DND-41 (cell line): ENCODE results near the gene GUCA1A.
"Not testable (repeated sequence)": the region's sequence is repeated elsewhere in the genome, so short reads cannot be mapped to it uniquely, and the experiment has no call there.

Source experiments
- ATAC-seq: fragments of 200-7000 bp; cut with Tn5 transposase; 3 replicates; pipeline ENCODE4 v1.9.1; 2021; ENCODE audit warnings: low read depth; ENCODE audit not compliant: insufficient read depth
- DNase-seq: peaks from one replicate; pipeline ENCODE4 v3.0.0-alpha.2; 2020
- H2AFZ ChIP-seq: 2 replicates; pipeline ENCODE4 v1.6.0; 2012; ENCODE audit warnings: low read depth, low read length
- H3K27ac ChIP-seq: 2 replicates; pipeline ENCODE4 v1.5.1; 2012; ENCODE audit warnings: low read length, inconsistent platforms
- H3K27me3 ChIP-seq: fragments of 200-600 bp; sonication (generic); 2 replicates; pipeline ENCODE4 v1.6.0; 2012; ENCODE audit warnings: low read length, mild to moderate bottlenecking, inconsistent platforms; ENCODE audit not compliant: insufficient read depth, poor library complexity
- H3K36me3 ChIP-seq: 2 replicates; pipeline ENCODE4 v1.5.1; 2012; ENCODE audit warnings: low read length, inconsistent platforms; ENCODE audit not compliant: insufficient read depth
- H3K4me1 ChIP-seq: 2 replicates; pipeline ENCODE4 v1.5.1; 2012; ENCODE audit warnings: mild to moderate bottlenecking, low read length; ENCODE audit not compliant: insufficient read depth
- H3K4me2 ChIP-seq: 2 replicates; pipeline ENCODE4 v1.6.0; 2012; ENCODE audit warnings: mild to moderate bottlenecking, moderate library complexity, low read length, inconsistent platforms; ENCODE audit not compliant: insufficient read depth
- H3K4me3 ChIP-seq, 2 experiments: fragments of 200-600 bp in 1 of 2; shearing (Covaris generic) in 1 of 2; 2 replicates each; pipeline ENCODE4 v1.5.1; 2012 to 2016; ENCODE audit warnings: inconsistent platforms in 2 of 2, low read length in 2 of 2, mild to moderate bottlenecking in 2 of 2, low read depth in 1 of 2, moderate library complexity in 1 of 2
- H3K79me2 ChIP-seq: 2 replicates; pipeline ENCODE4 v1.6.0; 2012; ENCODE audit warnings: low read length, inconsistent platforms; ENCODE audit not compliant: insufficient read depth
- H3K9ac ChIP-seq: 2 replicates; pipeline ENCODE4 v1.6.0; 2012; ENCODE audit warnings: low read depth, mild to moderate bottlenecking, inconsistent platforms, low read length, moderate library complexity
- H3K9me3 ChIP-seq: 2 replicates; pipeline ENCODE4 v1.5.1; 2012; ENCODE audit warnings: low read length, moderate library complexity, mild to moderate bottlenecking, inconsistent platforms; ENCODE audit not compliant: insufficient read depth, severe bottlenecking
- H4K20me1 ChIP-seq: 2 replicates; pipeline ENCODE4 v1.6.0; 2012; ENCODE audit warnings: low read length; ENCODE audit not compliant: insufficient read depth
- CTCF ChIP-seq: IDR thresholded peaks from 2 replicates; pipeline ENCODE4 v1.5.1; 2012; ENCODE audit warnings: borderline replicate concordance, low read length, moderate library complexity, mild to moderate bottlenecking; ENCODE audit not compliant: poor library complexity, severe bottlenecking; ENCODE audit errors: extremely low read depth
- EZH2 ChIP-seq: IDR thresholded peaks from 3 replicates; pipeline ENCODE4 v1.6.1; 2012; ENCODE audit warnings: borderline replicate concordance, low read depth, mild to moderate bottlenecking, moderate library complexity, low read length, inconsistent platforms; ENCODE audit not compliant: severe bottlenecking

The GUCA1A gene

GRCh38 chr6:42201382-42201781 is 28.2 kb downstream of the GUCA1A start:
- Histone ChIP-seq H3K79me2 (no peaks in the 10 kb centered on the region), H3K27me3 (no peaks in the 10 kb centered on the region), H3K27ac (no peak overlapping the region), H3K36me3 (peaks cover 14% of the 10 kb centered on the region; the same call in 1 of the 2 replicates), H3K4me1 (no peaks in the 10 kb centered on the region), H3K4me3 (no peak overlapping the region), H3K9ac (no peak overlapping the region), H2AFZ (no peak overlapping the region), H4K20me1 (no peaks in the 10 kb centered on the region), H3K4me2 (no peak overlapping the region), H3K9me3 (no peaks in the 10 kb centered on the region)
- ATAC-seq (no peak), DNase-seq (no peak)
- TF ChIP-seq EZH2 (no peak), CTCF (no peak)

- not testable (repeated sequence) for H4K20me1 ChIP-seq, H3K4me2 ChIP-seq, DNase-seq, H3K27ac ChIP-seq, H3K9ac ChIP-seq, H3K4me1 ChIP-seq, H3K27me3 ChIP-seq, H3K4me3 ChIP-seq, H2AFZ ChIP-seq, H3K9me3 ChIP-seq, ATAC-seq, H3K79me2 ChIP-seq
- H3K36me3 ChIP-seq: peaks cover 23% of the 10 kb centered on the region; the same call in 1 of the 2 replicates
Observed at GRCh38 chr6:42202131-42202915, 29.2 kb downstream of the GUCA1A start.

- H3K4me3 ChIP-seq: no peak overlapping the region
- H3K9ac ChIP-seq: no peak overlapping the region
- H3K36me3 ChIP-seq: peaks cover 29% of the 10 kb centered on the region; the same call in 1 of the 2 replicates
- no peaks in the 10 kb centered on the region for H3K4me1 ChIP-seq
- ATAC-seq (no peak), DNase-seq (no peak)
- H3K79me2 ChIP-seq: no peaks in the 10 kb centered on the region
- H3K27me3 ChIP-seq: no peaks in the 10 kb centered on the region
- no peaks in the 10 kb centered on the region for H3K9me3 ChIP-seq
- H3K4me2 ChIP-seq: no peak overlapping the region
- no peak overlapping the region for H2AFZ ChIP-seq
- no peak overlapping the region for H3K27ac ChIP-seq
- H4K20me1 ChIP-seq: no peaks in the 10 kb centered on the region
- TF ChIP-seq EZH2 (no peak), CTCF (no peak)
Observed at GRCh38 chr6:42203183-42203582, 30.0 kb downstream of the GUCA1A start.

GRCh38 chr6:42204768-42205282 is 31.7 kb downstream of the GUCA1A start:
- Histone ChIP-seq H2AFZ (no peak overlapping the region), H3K9ac (no peak overlapping the region), H3K4me3 (no peak overlapping the region), H3K9me3 (no peaks in the 10 kb centered on the region), H3K4me1 (no peaks in the 10 kb centered on the region), H4K20me1 (no peaks in the 10 kb centered on the region), H3K79me2 (no peaks in the 10 kb centered on the region), H3K27me3 (no peaks in the 10 kb centered on the region), H3K27ac (no peak overlapping the region), H3K4me2 (no peak overlapping the region), H3K36me3 (peaks cover 41% of the 10 kb centered on the region)
- no peak for TF ChIP-seq CTCF
- no peak for TF ChIP-seq EZH2
- no peak for ATAC-seq
- no peak for DNase-seq

- not testable (repeated sequence) for H3K27me3 ChIP-seq, H3K4me2 ChIP-seq, H3K27ac ChIP-seq, H3K79me2 ChIP-seq, H4K20me1 ChIP-seq, ATAC-seq, DNase-seq, H2AFZ ChIP-seq, H3K9me3 ChIP-seq, H3K9ac ChIP-seq, H3K4me3 ChIP-seq, H3K4me1 ChIP-seq
- H3K36me3 ChIP-seq: peaks cover 65% of the 10 kb centered on the region
Observed at GRCh38 chr6:42207559-42207958, 34.4 kb downstream of the GUCA1A start.
